ENCODE measurements around the gene TPPP2.

DNA sequence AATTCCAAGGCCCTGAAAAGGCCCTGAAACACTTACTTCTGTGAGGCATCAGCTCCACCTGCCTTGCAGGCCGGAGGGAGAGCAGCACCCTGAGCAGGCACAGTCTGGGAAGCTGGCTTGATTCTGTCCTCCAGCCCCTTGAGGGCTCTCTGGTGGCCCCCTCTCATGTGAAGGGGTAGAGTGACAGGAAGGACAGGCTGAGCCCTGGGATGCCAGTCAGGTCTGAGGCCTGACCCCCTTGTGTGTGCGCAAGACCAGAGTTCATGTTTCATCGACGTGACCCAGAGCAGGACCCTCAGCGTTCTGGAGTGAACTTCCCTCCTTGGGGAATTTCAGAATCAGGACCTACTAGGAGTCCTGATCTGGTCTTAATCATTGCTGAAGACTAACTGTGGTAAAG lies 28.9 kb downstream of the TPPP2 start:
- TF ChIP-seq EZH2phosphoT487 (IDR thresholded peaks at IDR 0.05; ENCODE audit: borderline replicate concordance) = no peak
- TF ChIP-seq CTCF (conservative IDR thresholded peaks at IDR 0.05; ENCODE audit: low read length) = no peak
